Gastroesophageal sphincter (tissue), 4 donors: ENCODE results near the gene L3MBTL2. TPM values are rescaled to one million over a fixed set of nuclear protein-coding genes. Genes with fewer than 3 reads are reported as not detected.

Source experiments
- ATAC-seq: fragments of 150-250 bp; one replicate; pipeline ENCODE4 v1.9.1; 2016; ENCODE audit warnings: mild to moderate bottlenecking, moderate library complexity
- H3K27ac ChIP-seq, 4 donors: fragments of 200-600 bp; sonication (generic) in 3 of 4; 1 replicate in 3 of 4; 2 replicates in 1 of 4; pipeline ENCODE4 v1.5.1; 2016 to 2019
- H3K27me3 ChIP-seq: fragments of 200-600 bp; sonication (generic); one replicate; pipeline ENCODE4 v1.5.1; 2019
- H3K36me3 ChIP-seq, 2 donors: fragments of 200-600 bp; sonication (generic); one replicate each; pipeline ENCODE4 v1.5.1; 2019; ENCODE audit warnings: control low read depth in 1 of 2
- H3K4me1 ChIP-seq, 3 donors: fragments of 200-600 bp; sonication (generic); 1 replicate in 2 of 3; 2 replicates in 1 of 3; pipeline ENCODE4 v1.5.1; 2016 to 2019; ENCODE audit warnings: control low read depth in 2 of 3
- H3K4me3 ChIP-seq, 2 donors: fragments of 200-600 bp; sonication (generic); one replicate each; pipeline ENCODE4 v1.5.1; 2019; ENCODE audit warnings: mild to moderate bottlenecking in 1 of 2, moderate library complexity in 1 of 2
- H3K9me3 ChIP-seq, 3 donors: fragments of 200-600 bp; sonication (generic); one replicate each; pipeline ENCODE4 v1.5.1; 2017 to 2019; ENCODE audit warnings: control low read depth in 2 of 3
- CTCF ChIP-seq, 4 experiments: fragments of 200-600 bp in 2 of 4; fragments of 450-650 bp in 2 of 4; sonication (generic) in 1 of 4; IDR thresholded peaks; one replicate each; pipeline ENCODE4 v1.5.1; 2017 to 2019; ENCODE audit warnings: antibody characterized with exemption in 4 of 4, mild to moderate bottlenecking in 2 of 4, moderate library complexity in 2 of 4
- EP300 ChIP-seq: sonication (generic); formaldehyde crosslinking; IDR thresholded peaks from one replicate; pipeline ENCODE4 v1.6.1; 2017; ENCODE audit warnings: antibody characterized with exemption, mild to moderate bottlenecking
- POLR2A ChIP-seq, 2 donors: fragments of 450-650 bp; IDR thresholded peaks; one replicate each; pipeline ENCODE4 v1.6.1; 2017; ENCODE audit warnings: antibody characterized with exemption in 2 of 2, mild to moderate bottlenecking in 2 of 2, moderate library complexity in 1 of 2
- POLR2AphosphoS5 ChIP-seq: sonication (generic); formaldehyde crosslinking; IDR thresholded peaks from one replicate; pipeline ENCODE4 v1.6.1; 2017; ENCODE audit warnings: antibody characterized with exemption
- WGBS, 2 donors: methylation state at CpG; one replicate each; pipeline ENCODE4 v1.1.5; 2018; ENCODE audit warnings: low coverage in 1 of 2; 5-methylcytosine and 5-hydroxymethylcytosine counted together
- total RNA-seq, 4 donors: library from RNA; depleted of rRNA; stranded (reverse); fragments of >200 nt; gene quantifications; one replicate each; pipeline ENCODE4 v1.1.0, GENCODE V29; 2016

Gene L3MBTL2
- total RNA-seq, 4 donors from 2014 or later, result 11.9 to 27.5 (median 21.6) TPM

GRCh38 chr22:41247703-41248102, 42.6 kb downstream of the L3MBTL2 start:
- WGBS, 2 donors, result 80% methylated on average over 2 of the region's 7 CpGs; no CpG with 5 or more reads in 1 of the 2 donors
- no peaks in the 10 kb centered on the region for H3K4me1 ChIP-seq
- H3K4me3 ChIP-seq, result no peak overlapping the region
- no peaks in the 10 kb centered on the region for H3K27me3 ChIP-seq
- TF ChIP-seq CTCF (IDR thresholded peaks at IDR 0.05), result no peak
- no peak for TF ChIP-seq POLR2A (IDR thresholded peaks at IDR 0.05)
- TF ChIP-seq EP300, result no peak
- TF ChIP-seq POLR2AphosphoS5, result no peak
- H3K9me3 ChIP-seq, result no peaks in the 10 kb centered on the region
- no peak for ATAC-seq
- peaks cover 0 to 77% of the 10 kb centered on the region in 2 donors for H3K36me3 ChIP-seq
- H3K27ac ChIP-seq, result no peak overlapping the region

DNA sequence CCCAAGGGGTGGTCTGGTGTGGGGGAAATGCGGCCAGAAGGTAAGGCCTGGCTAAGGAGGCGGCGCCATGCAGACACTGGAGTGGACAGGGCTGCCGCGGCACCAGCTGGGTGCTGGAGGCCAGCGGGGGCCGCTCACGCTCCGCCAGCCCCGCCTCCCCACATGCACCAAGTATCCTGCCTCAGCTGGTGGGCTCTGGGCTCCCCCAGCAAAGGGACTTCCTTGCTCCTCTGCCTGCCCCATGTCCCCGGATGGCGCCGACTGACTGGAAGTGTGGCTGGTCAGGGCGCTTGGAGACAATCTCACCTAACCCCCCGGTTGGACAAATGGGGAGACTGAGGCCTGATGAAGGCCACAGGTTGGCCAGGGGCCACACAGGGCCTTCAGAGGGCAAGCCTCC, 43.2 kb downstream of the L3MBTL2 start:
- no CpG with 5 or more reads among the region's 15 CpGs for WGBS, 2 donors
- no peak for TF ChIP-seq CTCF (IDR thresholded peaks at IDR 0.05)
- no peak for TF ChIP-seq EP300
- no peak for TF ChIP-seq POLR2AphosphoS5
- TF ChIP-seq POLR2A (IDR thresholded peaks at IDR 0.05), result no peak
- Histone ChIP-seq H3K9me3 (no peaks in the 10 kb centered on the region), H3K27ac (no peak overlapping the region), H3K4me3 (no peak overlapping the region), H3K36me3 (peaks cover 0 to 83% of the 10 kb centered on the region in 2 donors), H3K4me1 (no peaks in the 10 kb centered on the region), H3K27me3 (no peaks in the 10 kb centered on the region)
- ATAC-seq, result no peak

GRCh38 chr22:41248758-41249157, 43.6 kb downstream of the L3MBTL2 start:
- no CpG with 5 or more reads among the region's 10 CpGs for WGBS, 2 donors
- H3K36me3 ChIP-seq, result peaks cover 0 to 88% of the 10 kb centered on the region in 2 donors
- TF ChIP-seq POLR2A (IDR thresholded peaks at IDR 0.05) (no peak), EP300 (no peak)

GRCh38 chr22:41249442-41249841, 44.3 kb downstream of the L3MBTL2 start:
- Histone ChIP-seq H3K9me3 (no peaks in the 10 kb centered on the region), H3K36me3 (peaks cover 0 to 95% of the 10 kb centered on the region in 2 donors), H3K4me1 (no peaks in the 10 kb centered on the region), H3K27me3 (no peaks in the 10 kb centered on the region), H3K27ac (no peak overlapping the region), H3K4me3 (no peak overlapping the region)
- TF ChIP-seq POLR2AphosphoS5 (no peak), CTCF (IDR thresholded peaks at IDR 0.05) (no peak), EP300 (no peak), POLR2A (IDR thresholded peaks at IDR 0.05) (no peak)
- WGBS, 2 donors, result 67% methylated on average over 3 of the region's 14 CpGs; no CpG with 5 or more reads in 1 of the 2 donors
- no peak for ATAC-seq

More at GRCh38 chr22:41248758-41249157, 43.6 kb downstream of the L3MBTL2 start:
- H3K27me3 ChIP-seq, result no peaks in the 10 kb centered on the region
- no peak for ATAC-seq
- no peaks in the 10 kb centered on the region for H3K9me3 ChIP-seq
- no peaks in the 10 kb centered on the region for H3K4me1 ChIP-seq
- H3K27ac ChIP-seq, result no peak overlapping the region
- H3K4me3 ChIP-seq, result no peak overlapping the region

DNA sequence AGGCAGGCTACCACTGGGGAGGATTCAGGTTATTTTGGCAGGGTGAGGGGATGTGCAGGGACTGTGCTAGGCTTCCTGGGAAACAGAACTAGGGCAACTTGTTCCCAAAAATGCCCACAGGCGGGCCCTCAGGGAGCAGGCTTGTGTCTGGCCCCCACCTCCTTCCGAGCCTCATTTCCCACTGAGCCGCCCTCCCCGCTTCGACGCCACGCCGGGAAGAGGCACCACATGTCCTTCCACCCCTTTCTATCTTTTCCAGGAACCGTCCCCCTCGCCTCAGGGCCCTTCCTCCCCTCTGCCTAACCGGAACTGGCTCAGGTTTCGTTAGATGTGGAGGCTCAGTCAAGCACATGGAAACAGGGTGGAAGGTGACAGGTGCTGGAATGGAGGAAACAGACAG, 45.0 kb downstream of the L3MBTL2 start:
- H3K27ac ChIP-seq, result no peak overlapping the region
- H3K9me3 ChIP-seq, result no peaks in the 10 kb centered on the region
- ATAC-seq, result no peak
- H3K4me3 ChIP-seq, result no peak overlapping the region
- TF ChIP-seq POLR2AphosphoS5 (no peak), CTCF (IDR thresholded peaks at IDR 0.05) (no peak), POLR2A (IDR thresholded peaks at IDR 0.05) (no peak), EP300 (no peak)
- peaks cover 0 to 100% of the 10 kb centered on the region in 2 donors for H3K36me3 ChIP-seq
- WGBS, 2 donors, result no CpG with 5 or more reads among the region's 12 CpGs
- no peaks in the 10 kb centered on the region for H3K27me3 ChIP-seq
- no peaks in the 10 kb centered on the region for H3K4me1 ChIP-seq
